ENCODE results near the gene PSME3. TPM values are rescaled to one million over a fixed set of nuclear protein-coding genes. Genes with fewer than 3 reads are reported as not detected.

The PSME3 gene
- total and polyA plus RNA-seq, 9 of the 15 experiments (the other 6 are each of a cell fraction or from before 2014, with no cell fraction given), result 31.2 to 275 (median 141) TPM

GRCh38 chr17:42843358-42843934 is 10.2 kb downstream of the PSME3 start (continued):
- TF ChIP-seq REST (IDR thresholded peaks at IDR 0.05; ENCODE audit: borderline replicate concordance) (peak; percentile 89), REST (CRISPR knock-in tag; IDR thresholded peaks at IDR 0.05; ENCODE audit: low read depth) (no peak), ARID2 (IDR thresholded peaks at IDR 0.05) (peak; percentile 90; the same call in 1 of the 2 replicates), ZZZ3 (IDR thresholded peaks at IDR 0.05) (0 out of 2 replicates have a peak, but pooled peaks have one; percentile 46), STAG1 (CRISPR knock-in tag; IDR thresholded peaks at IDR 0.05; ENCODE audit: borderline replicate concordance) (peak; percentile 76; the same call in 1 of the 2 replicates), CC2D1A (IDR thresholded peaks at IDR 0.05) (peak; percentile 59; the same call in 1 of the 2 replicates), MEF2A (IDR thresholded peaks at IDR 0.05; ENCODE audit: control insufficient read depth, low read depth, low read length) (no peak), KLF16 (IDR thresholded peaks at IDR 0.05) (peak; percentile 77)
- TF ChIP-seq, protein P1, sequence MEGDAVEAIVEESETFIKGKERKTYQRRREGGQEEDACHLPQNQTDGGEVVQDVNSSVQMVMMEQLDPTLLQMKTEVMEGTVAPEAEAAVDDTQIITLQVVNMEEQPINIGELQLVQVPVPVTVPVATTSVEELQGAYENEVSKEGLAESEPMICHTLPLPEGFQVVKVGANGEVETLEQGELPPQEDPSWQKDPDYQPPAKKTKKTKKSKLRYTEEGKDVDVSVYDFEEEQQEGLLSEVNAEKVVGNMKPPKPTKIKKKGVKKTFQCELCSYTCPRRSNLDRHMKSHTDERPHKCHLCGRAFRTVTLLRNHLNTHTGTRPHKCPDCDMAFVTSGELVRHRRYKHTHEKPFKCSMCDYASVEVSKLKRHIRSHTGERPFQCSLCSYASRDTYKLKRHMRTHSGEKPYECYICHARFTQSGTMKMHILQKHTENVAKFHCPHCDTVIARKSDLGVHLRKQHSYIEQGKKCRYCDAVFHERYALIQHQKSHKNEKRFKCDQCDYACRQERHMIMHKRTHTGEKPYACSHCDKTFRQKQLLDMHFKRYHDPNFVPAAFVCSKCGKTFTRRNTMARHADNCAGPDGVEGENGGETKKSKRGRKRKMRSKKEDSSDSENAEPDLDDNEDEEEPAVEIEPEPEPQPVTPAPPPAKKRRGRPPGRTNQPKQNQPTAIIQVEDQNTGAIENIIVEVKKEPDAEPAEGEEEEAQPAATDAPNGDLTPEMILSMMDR (IDR thresholded peaks at IDR 0.05 in 2 of 3, conservative IDR thresholded peaks at IDR 0.05 in 1 of 3; ENCODE audit: insufficient read depth in 2 of 3, low read depth in 1 of 3, low read length in 3 of 3), result peak; percentile 79 to 96 (median 96)
- TF ChIP-seq, protein P2, sequence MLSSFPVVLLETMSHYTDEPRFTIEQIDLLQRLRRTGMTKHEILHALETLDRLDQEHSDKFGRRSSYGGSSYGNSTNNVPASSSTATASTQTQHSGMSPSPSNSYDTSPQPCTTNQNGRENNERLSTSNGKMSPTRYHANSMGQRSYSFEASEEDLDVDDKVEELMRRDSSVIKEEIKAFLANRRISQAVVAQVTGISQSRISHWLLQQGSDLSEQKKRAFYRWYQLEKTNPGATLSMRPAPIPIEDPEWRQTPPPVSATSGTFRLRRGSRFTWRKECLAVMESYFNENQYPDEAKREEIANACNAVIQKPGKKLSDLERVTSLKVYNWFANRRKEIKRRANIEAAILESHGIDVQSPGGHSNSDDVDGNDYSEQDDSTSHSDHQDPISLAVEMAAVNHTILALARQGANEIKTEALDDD (IDR thresholded peaks at IDR 0.05), result peak; percentile 61; the same call in 1 of the 2 replicates

Data from K562 (cell line).